Sigmoid colon (tissue), 7 donors: ENCODE data around the gene ADCY2. TPM values are rescaled to one million over a fixed set of nuclear protein-coding genes. Genes with fewer than 3 reads are reported as not detected.
A peak's percentile ranks its signal among the peaks of the same experiment; 100 is the strongest.

ENCODE experiments used
- DNase-seq: peaks from one replicate; pipeline ENCODE4 v3.0.0-alpha.2; 2019
- H3K27ac ChIP-seq, 4 donors: fragments of 200-600 bp; sonication (generic); one replicate each; pipeline ENCODE4 v1.5.1; 2016 to 2019; ENCODE audit warnings: mild to moderate bottlenecking in 1 of 4
- H3K27me3 ChIP-seq, 3 donors: fragments of 200-600 bp; sonication (generic); one replicate each; pipeline ENCODE4 v1.5.1; 2019; ENCODE audit warnings: mild to moderate bottlenecking in 1 of 3
- H3K36me3 ChIP-seq, 4 donors: fragments of 200-600 bp; sonication (generic); one replicate each; pipeline ENCODE4 v1.5.1; 2016 to 2019
- H3K4me1 ChIP-seq, 4 donors: fragments of 200-600 bp; sonication (generic); one replicate each; pipeline ENCODE4 v1.5.1; 2017 to 2019
- H3K4me3 ChIP-seq, 4 donors: fragments of 200-600 bp; sonication (generic); one replicate each; pipeline ENCODE4 v1.5.1; 2017 to 2019; ENCODE audit warnings: mild to moderate bottlenecking in 2 of 4, moderate library complexity in 1 of 4
- H3K9me3 ChIP-seq, 4 donors: fragments of 200-600 bp in 3 of 4; sonication (generic) in 3 of 4; one replicate each; pipeline versions ENCODE4 v1.5.1 to v1.6.1; 2013 to 2019
- CTCF ChIP-seq, 4 experiments: fragments of 450-650 bp in 3 of 4; fragments of 200-600 bp in 1 of 4; IDR thresholded peaks; one replicate each; pipeline ENCODE4 v1.5.1; 2016 to 2019; ENCODE audit warnings: antibody characterized with exemption in 4 of 4, mild to moderate bottlenecking in 3 of 4, moderate library complexity in 2 of 4
- EP300 ChIP-seq, 4 donors: sonication (generic); formaldehyde crosslinking; IDR thresholded peaks; one replicate each; pipeline ENCODE4 v1.6.1; 2017; ENCODE audit warnings: antibody characterized with exemption in 4 of 4
- POLR2A ChIP-seq, 2 donors: fragments of 450-650 bp; IDR thresholded peaks; one replicate each; pipeline ENCODE4 v1.6.1; 2016; ENCODE audit warnings: antibody characterized with exemption in 2 of 2, mild to moderate bottlenecking in 2 of 2, moderate library complexity in 2 of 2
- POLR2AphosphoS5 ChIP-seq, 4 donors: sonication (generic); formaldehyde crosslinking; IDR thresholded peaks; one replicate each; pipeline ENCODE4 v1.6.1; 2017; ENCODE audit warnings: antibody characterized with exemption in 4 of 4
- WGBS, 2 donors: extraction: QIAGEN DNeasy Blood & Tissue Kit; methylation state at CpG; one replicate each; pipeline ENCODE4 v1.1.7; 2013; 5-methylcytosine and 5-hydroxymethylcytosine counted together
- intact Hi-C: fragments of 100-400 bp; cut with DNase I; formaldehyde crosslinking; loops from one replicate; pipeline ENCODE4 v1.15.1; 2023
- polyA plus RNA-seq, 3 donors: library from polyadenylated mRNA; stranded (reverse); fragments of 200-250 nt; gene quantifications; one replicate each; pipeline ENCODE4 v1.2.3, GENCODE V29; 2013
- total RNA-seq, 4 donors: library from RNA; depleted of rRNA; stranded (reverse); fragments of >200 nt; gene quantifications; one replicate each; pipeline ENCODE4 v1.1.0, GENCODE V29; 2016
- donor health status: healthy with polysubstance abuse.
- donor health status: Bipolar disorder and iron deficiency.
- donor health status: healthy.

Gene ADCY2
- total and polyA plus RNA-seq, 7 donors: 0.69 to 9.5 (median 4.4) TPM

DNA sequence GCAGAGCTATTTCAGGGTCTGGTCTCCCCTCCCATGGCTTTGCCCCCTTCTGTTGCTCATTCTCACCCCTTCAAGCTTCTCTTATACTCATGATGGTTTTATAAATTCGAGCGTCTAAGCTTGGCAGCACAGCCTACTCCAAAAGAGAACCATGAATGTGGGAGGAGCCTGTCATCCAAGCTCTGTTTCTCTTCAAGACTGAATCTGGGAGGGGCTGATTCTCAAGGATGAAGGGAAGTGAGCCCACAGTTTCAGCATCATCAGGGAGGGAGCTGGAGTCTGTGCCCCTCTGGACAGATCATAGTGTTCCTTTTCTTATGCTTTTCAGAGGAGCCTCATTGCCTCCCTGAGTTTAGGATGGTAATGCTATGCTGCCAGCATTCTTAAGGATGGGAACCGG is 286.4 kb downstream of the ADCY2 start:
- 66% methylated on average over 3 of the region's 3 CpGs for WGBS, 2 donors
- Histone ChIP-seq H3K4me1 (peaks cover 0 to 48% (median 12%) of the 10 kb centered on the region in 4 donors), H3K9me3 (no peaks in the 10 kb centered on the region), H3K4me3 (no peak overlapping the region), H3K27me3 (no peaks in the 10 kb centered on the region), H3K27ac (peak overlapping the region in 3 of 4 donors; percentile 49 to 69 (median 51)), H3K36me3 (no peaks in the 10 kb centered on the region)
- intact Hi-C loops: loop anchor here (5.0 kb wide), 3 partner anchors 40 to 105 kb away; no protein-coding TSS in a partner anchor
- TF ChIP-seq POLR2AphosphoS5 (IDR thresholded peaks at IDR 0.05): peak; percentile 57 to 89 (median 77)
- no peak for TF ChIP-seq CTCF (IDR thresholded peaks at IDR 0.05)
- peak in 1 of 4 donors; percentile 69 for TF ChIP-seq EP300 (IDR thresholded peaks at IDR 0.05)
- peak; percentile 77 for DNase-seq

DNA sequence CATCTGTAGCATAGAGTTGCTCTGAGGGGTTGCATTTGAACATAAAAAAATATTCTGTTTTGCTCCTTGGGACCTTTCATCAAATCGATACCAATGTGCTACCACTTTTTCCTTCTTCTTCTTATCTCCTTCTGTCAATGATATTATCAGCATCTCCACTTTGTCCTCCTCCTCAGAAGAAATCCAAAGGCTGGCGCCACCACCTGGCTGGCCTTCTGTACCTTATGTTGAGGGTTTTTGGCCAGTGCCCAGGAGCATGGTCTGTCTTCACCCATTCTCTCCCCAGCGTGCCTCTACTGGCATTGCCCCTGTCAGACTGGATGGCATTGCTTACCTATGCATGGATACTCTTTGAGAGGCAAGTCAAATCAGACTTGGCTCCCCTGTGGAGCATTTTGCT is 287.8 kb downstream of the ADCY2 start:
- intact Hi-C loops: loop anchor here (5.0 kb wide), 3 partner anchors 41 to 106 kb away; no protein-coding TSS in a partner anchor
- H3K9me3 ChIP-seq: no peaks in the 10 kb centered on the region
- no peak overlapping the region for H3K27ac ChIP-seq
- no peak overlapping the region for H3K4me3 ChIP-seq
- H3K4me1 ChIP-seq: peaks cover 0 to 35% (median 4%) of the 10 kb centered on the region in 4 donors
- TF ChIP-seq CTCF (IDR thresholded peaks at IDR 0.05) (no peak), POLR2AphosphoS5 (IDR thresholded peaks at IDR 0.05) (no peak), EP300 (IDR thresholded peaks at IDR 0.05) (no peak), POLR2A (IDR thresholded peaks at IDR 0.05) (no peak)
- H3K27me3 ChIP-seq: no peaks in the 10 kb centered on the region
- DNase-seq: no peak
- H3K36me3 ChIP-seq: no peaks in the 10 kb centered on the region
- 72 to 88% methylated on average over 3 of the region's 3 CpGs for WGBS, 2 donors

DNA sequence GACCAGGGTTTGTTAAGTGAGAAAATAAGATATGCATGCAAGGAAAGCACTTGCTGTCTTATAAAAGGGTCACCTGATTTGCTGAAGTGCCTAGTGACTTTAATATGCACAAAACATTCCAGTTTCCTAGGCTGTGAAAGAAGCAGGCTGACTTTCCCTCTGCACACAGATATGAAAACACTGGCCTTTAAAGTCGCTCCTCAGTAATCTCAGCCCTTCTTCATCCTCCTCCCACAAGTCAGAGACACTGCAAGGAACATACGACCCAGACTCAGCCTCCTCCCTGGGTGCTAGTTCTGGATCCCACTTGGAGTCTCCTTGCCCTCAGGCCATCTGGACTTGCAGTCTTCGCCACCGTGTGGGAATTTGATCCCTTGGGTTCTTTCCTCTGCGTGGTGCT is 288.9 kb downstream of the ADCY2 start:
- Histone ChIP-seq H3K36me3 (no peaks in the 10 kb centered on the region), H3K4me3 (no peak overlapping the region), H3K27ac (no peak overlapping the region), H3K4me1 (peaks cover 0 to 31% (median 4%) of the 10 kb centered on the region in 4 donors), H3K27me3 (no peaks in the 10 kb centered on the region), H3K9me3 (no peaks in the 10 kb centered on the region)
- intact Hi-C loops: loop anchor here (5.0 kb wide), 3 partner anchors 43 to 108 kb away; no protein-coding TSS in a partner anchor
- 81% methylated on average over 5 of the region's 5 CpGs for WGBS, 2 donors
- TF ChIP-seq POLR2A (IDR thresholded peaks at IDR 0.05) (no peak), POLR2AphosphoS5 (IDR thresholded peaks at IDR 0.05) (no peak), CTCF (IDR thresholded peaks at IDR 0.05) (no peak), EP300 (IDR thresholded peaks at IDR 0.05) (no peak)
- no peak for DNase-seq

GRCh38 chr5:7686794-7687193 is 290.9 kb downstream of the ADCY2 start:
- Histone ChIP-seq H3K4me1 (peaks cover 0 to 16% (median 4%) of the 10 kb centered on the region in 4 donors), H3K27me3 (no peaks in the 10 kb centered on the region), H3K9me3 (no peaks in the 10 kb centered on the region), H3K36me3 (no peaks in the 10 kb centered on the region), H3K4me3 (no peak overlapping the region), H3K27ac (no peak overlapping the region)
- no peak for TF ChIP-seq EP300 (IDR thresholded peaks at IDR 0.05)
- no peak for TF ChIP-seq POLR2AphosphoS5 (IDR thresholded peaks at IDR 0.05)
- no peak for TF ChIP-seq POLR2A (IDR thresholded peaks at IDR 0.05)
- no peak for TF ChIP-seq CTCF (IDR thresholded peaks at IDR 0.05)
- intact Hi-C loops: no loop called here
- no peak for DNase-seq
- WGBS, 2 donors: 9 to 29% methylated on average over 1 of the region's 1 CpG

GRCh38 chr5:7690557-7690956 is 294.6 kb downstream of the ADCY2 start:
- no peaks in the 10 kb centered on the region for H3K4me1 ChIP-seq
- TF ChIP-seq POLR2A (IDR thresholded peaks at IDR 0.05): no peak
- TF ChIP-seq CTCF (IDR thresholded peaks at IDR 0.05): no peak
- no peak for TF ChIP-seq POLR2AphosphoS5 (IDR thresholded peaks at IDR 0.05)
- no peak for TF ChIP-seq EP300 (IDR thresholded peaks at IDR 0.05)
- H3K4me3 ChIP-seq: no peak overlapping the region
- no peak overlapping the region for H3K27ac ChIP-seq
- intact Hi-C loops: no loop called here
- DNase-seq: no peak
- no peaks in the 10 kb centered on the region for H3K9me3 ChIP-seq
- H3K36me3 ChIP-seq: no peaks in the 10 kb centered on the region
- WGBS, 2 donors: 70 to 71% methylated on average over 10 of the region's 10 CpGs
- no peaks in the 10 kb centered on the region for H3K27me3 ChIP-seq
